ENCODE results near the gene ATG13.

- TF ChIP-seq CTCF (conservative IDR thresholded peaks at IDR 0.05) (no peak), EZH2 (IDR thresholded peaks at IDR 0.05; ENCODE audit: low read depth) (no peak)
Measured at GRCh38 chr11:46628961-46629360, 11.6 kb downstream of the ATG13 start.

Measured in PC-9 (cell line).